IPS-20b (cell line): ENCODE data around the gene KIAA1755.

Experiments
- H3K27ac ChIP-seq: one replicate; pipeline ENCODE4 v1.5.1; 2013; ENCODE audit warnings: low read length
- H3K27me3 ChIP-seq: 2 replicates; pipeline ENCODE4 v1.6.1; 2013; ENCODE audit warnings: mild to moderate bottlenecking, low read length, inconsistent platforms; ENCODE audit not compliant: insufficient read depth
- H3K36me3 ChIP-seq: 2 replicates; pipeline ENCODE4 v1.6.1; 2013; ENCODE audit warnings: low read depth, mild to moderate bottlenecking, inconsistent platforms, low read length, moderate library complexity; ENCODE audit not compliant: insufficient read depth
- H3K4me1 ChIP-seq: 2 replicates; pipeline ENCODE4 v1.6.1; 2013; ENCODE audit warnings: mild to moderate bottlenecking, control low read depth, inconsistent platforms, low read length, moderate library complexity; ENCODE audit not compliant: insufficient read depth
- H3K4me3 ChIP-seq: 2 replicates; pipeline ENCODE4 v1.5.1; 2013; ENCODE audit warnings: mild to moderate bottlenecking, low read length, inconsistent platforms
- H3K9ac ChIP-seq: 2 replicates; pipeline ENCODE4 v1.6.1; 2013; ENCODE audit warnings: low read depth, mild to moderate bottlenecking, inconsistent platforms, low read length, moderate library complexity
- H3K9me3 ChIP-seq: 2 replicates; pipeline ENCODE4 v1.6.1; 2013; ENCODE audit warnings: mild to moderate bottlenecking, low read depth, low read length, inconsistent platforms; ENCODE audit not compliant: insufficient read depth

The KIAA1755 gene

GRCh38 chr20:38222231-38222922, 38.2 kb downstream of the KIAA1755 start:
- no peak overlapping the region for H3K4me3 ChIP-seq
- no peak overlapping the region for H3K27ac ChIP-seq
- no peak overlapping the region for H3K9ac ChIP-seq
- H3K36me3 ChIP-seq: no peaks in the 10 kb centered on the region
- no peaks in the 10 kb centered on the region; the same call in 1 of the 2 replicates for H3K27me3 ChIP-seq
- H3K4me1 ChIP-seq: no peaks in the 10 kb centered on the region
- no peaks in the 10 kb centered on the region for H3K9me3 ChIP-seq

GRCh38 chr20:38221119-38221589, 39.4 kb downstream of the KIAA1755 start:
- Histone ChIP-seq H3K27ac (no peak overlapping the region), H3K9me3 (no peaks in the 10 kb centered on the region), H3K4me3 (no peak overlapping the region), H3K9ac (no peak overlapping the region), H3K4me1 (no peaks in the 10 kb centered on the region), H3K27me3 (no peaks in the 10 kb centered on the region; the same call in 1 of the 2 replicates), H3K36me3 (no peaks in the 10 kb centered on the region)

GRCh38 chr20:38220587-38221118, 39.9 kb downstream of the KIAA1755 start:
- Histone ChIP-seq H3K4me1 (no peaks in the 10 kb centered on the region), H3K9ac (no peak overlapping the region), H3K27ac (no peak overlapping the region), H3K27me3 (no peaks in the 10 kb centered on the region; the same call in 1 of the 2 replicates), H3K4me3 (no peak overlapping the region), H3K36me3 (no peaks in the 10 kb centered on the region), H3K9me3 (no peaks in the 10 kb centered on the region)

GRCh38 chr20:38219006-38219950, 41.3 kb downstream of the KIAA1755 start:
- no peaks in the 10 kb centered on the region for H3K4me1 ChIP-seq
- no peak overlapping the region for H3K9ac ChIP-seq
- no peaks in the 10 kb centered on the region; the same call in 1 of the 2 replicates for H3K27me3 ChIP-seq
- no peaks in the 10 kb centered on the region for H3K36me3 ChIP-seq
- no peak overlapping the region for H3K4me3 ChIP-seq
- H3K27ac ChIP-seq: no peak overlapping the region
- no peaks in the 10 kb centered on the region for H3K9me3 ChIP-seq

GRCh38 chr20:38218566-38218885, 42.0 kb downstream of the KIAA1755 start:
- H3K36me3 ChIP-seq: no peaks in the 10 kb centered on the region
- H3K27me3 ChIP-seq: no peaks in the 10 kb centered on the region; the same call in 1 of the 2 replicates
- H3K27ac ChIP-seq: no peak overlapping the region
- H3K4me1 ChIP-seq: no peaks in the 10 kb centered on the region
- no peaks in the 10 kb centered on the region for H3K9me3 ChIP-seq
- H3K4me3 ChIP-seq: no peak overlapping the region
- H3K9ac ChIP-seq: no peak overlapping the region

- H3K4me3 ChIP-seq: no peak overlapping the region
- no peaks in the 10 kb centered on the region for H3K4me1 ChIP-seq
- H3K27ac ChIP-seq: no peak overlapping the region
- H3K36me3 ChIP-seq: no peaks in the 10 kb centered on the region
- H3K9me3 ChIP-seq: no peaks in the 10 kb centered on the region
- H3K27me3 ChIP-seq: no peaks in the 10 kb centered on the region; the same call in 1 of the 2 replicates
- H3K9ac ChIP-seq: no peak overlapping the region
These were observed 42.6 kb downstream of the KIAA1755 start for GRCh38 chr20:38217791-38218565.

- Histone ChIP-seq H3K4me3 (no peak overlapping the region), H3K9ac (no peak overlapping the region)
These were observed 43.6 kb downstream of the KIAA1755 start for GRCh38 chr20:38216746-38217595.

GRCh38 chr20:38216201-38216600, 44.3 kb downstream of the KIAA1755 start:
- H3K9ac ChIP-seq: no peak overlapping the region
- no peak overlapping the region for H3K27ac ChIP-seq
- H3K4me3 ChIP-seq: no peak overlapping the region
- no peaks in the 10 kb centered on the region for H3K4me1 ChIP-seq
- no peaks in the 10 kb centered on the region; the same call in 1 of the 2 replicates for H3K27me3 ChIP-seq
- no peaks in the 10 kb centered on the region for H3K36me3 ChIP-seq
- no peaks in the 10 kb centered on the region for H3K9me3 ChIP-seq

More at GRCh38 chr20:38216746-38217595, 43.6 kb downstream of the KIAA1755 start:
- no peaks in the 10 kb centered on the region for H3K36me3 ChIP-seq
- H3K27me3 ChIP-seq: no peaks in the 10 kb centered on the region; the same call in 1 of the 2 replicates
- H3K27ac ChIP-seq: no peak overlapping the region
- no peaks in the 10 kb centered on the region for H3K4me1 ChIP-seq
- no peaks in the 10 kb centered on the region for H3K9me3 ChIP-seq

GRCh38 chr20:38215194-38216182, 45.0 kb downstream of the KIAA1755 start:
- Histone ChIP-seq H3K27me3 (no peaks in the 10 kb centered on the region; the same call in 1 of the 2 replicates), H3K9ac (no peak overlapping the region), H3K27ac (no peak overlapping the region), H3K4me1 (no peaks in the 10 kb centered on the region), H3K9me3 (no peaks in the 10 kb centered on the region), H3K4me3 (no peak overlapping the region), H3K36me3 (no peaks in the 10 kb centered on the region)
